Suppressor macrophage treated with lipopolysaccharide for 1 hour (primary cell): Measurements from ENCODE around the gene CYP4F2.
"Not testable (repeated sequence)": the region's sequence is repeated elsewhere in the genome, so short reads cannot be mapped to it uniquely, and the experiment has no call there.

Experiments
- DNase-seq, 3 donors: peaks; one replicate each; pipeline ENCODE4 v3.0.0-alpha.2; 2020 to 2022

The CYP4F2 gene

GRCh38 chr19:15897738-15898276 lies at the start of gene CYP4F2:
Gene CYP4F2, minus strand, starts transcription at chr19:15898074. Its CDS starts 463 bp downstream, at chr19:15897611.
- no peak for DNase-seq

GRCh38 chr19:15945301-15945700 lies 47.4 kb upstream of the CYP4F2 start:
- DNase-seq, result no peak

- no peak for DNase-seq
Measured at GRCh38 chr19:15944401-15944800, 46.5 kb upstream of the CYP4F2 start.

GRCh38 chr19:15937771-15938170 lies 39.9 kb upstream of the CYP4F2 start:
- no peak for DNase-seq

GRCh38 chr19:15936950-15937349 lies 39.1 kb upstream of the CYP4F2 start:
- DNase-seq, result no peak

- DNase-seq, result no peak
Measured at GRCh38 chr19:15936173-15936572, 38.3 kb upstream of the CYP4F2 start.

- DNase-seq, result no peak
Measured at GRCh38 chr19:15935167-15935702, 37.4 kb upstream of the CYP4F2 start.

- peak in 1 of 3 donors; percentile 21 for DNase-seq
Measured at GRCh38 chr19:15934332-15935078, 36.6 kb upstream of the CYP4F2 start, which contains the start of gene CYP4F11. Gene CYP4F11, minus strand, starts transcription at chr19:15934529. Its CDS starts 121 bp downstream, at chr19:15934408.

GRCh38 chr19:15933761-15934331 lies 36.0 kb upstream of the CYP4F2 start:
- not testable (repeated sequence) for DNase-seq

- DNase-seq, result no peak
Measured at GRCh38 chr19:15928321-15928720, 30.4 kb upstream of the CYP4F2 start.

GRCh38 chr19:15926484-15926883 lies 28.6 kb upstream of the CYP4F2 start:
- no peak for DNase-seq

- no peak for DNase-seq
Measured at GRCh38 chr19:15923702-15924101, 25.8 kb upstream of the CYP4F2 start.

- no peak for DNase-seq
Measured at GRCh38 chr19:15922021-15922420, 24.1 kb upstream of the CYP4F2 start.

GRCh38 chr19:15919243-15919642 lies 21.4 kb upstream of the CYP4F2 start:
- DNase-seq, result peak in 1 of 3 donors; percentile 7

GRCh38 chr19:15915109-15915508 lies 17.2 kb upstream of the CYP4F2 start:
- DNase-seq, result no peak

GRCh38 chr19:15913830-15914229 lies 16.0 kb upstream of the CYP4F2 start:
- DNase-seq, result no peak

GRCh38 chr19:15913384-15913783 lies 15.5 kb upstream of the CYP4F2 start:
- no peak for DNase-seq

GRCh38 chr19:15911599-15912235 lies 13.8 kb upstream of the CYP4F2 start:
- peak in 1 of 3 donors; percentile 15 for DNase-seq

- DNase-seq, result no peak
Measured at GRCh38 chr19:15905026-15905425, 7.2 kb upstream of the CYP4F2 start.

GRCh38 chr19:15902898-15903297 lies 5.0 kb upstream of the CYP4F2 start:
- DNase-seq, result not testable (repeated sequence)

GRCh38 chr19:15902254-15902653 lies 4.4 kb upstream of the CYP4F2 start:
- DNase-seq, result no peak

- no peak for DNase-seq
Measured at GRCh38 chr19:15900504-15900903, 2.6 kb upstream of the CYP4F2 start.

- DNase-seq, result not testable (repeated sequence)
Measured at GRCh38 chr19:15900032-15900431, 2.2 kb upstream of the CYP4F2 start.
